AG20443 (cell line): Measurements from ENCODE around the gene APOC1.
"Not testable (repeated sequence)": the region's sequence is repeated elsewhere in the genome, so short reads cannot be mapped to it uniquely, and the experiment has no call there.

Experiments
- DNase-seq: peaks from one replicate; pipeline ENCODE4 v3.0.0; 2012; ENCODE audit warnings: low spot score, mixed read lengths

APOC1 gene

DNA sequence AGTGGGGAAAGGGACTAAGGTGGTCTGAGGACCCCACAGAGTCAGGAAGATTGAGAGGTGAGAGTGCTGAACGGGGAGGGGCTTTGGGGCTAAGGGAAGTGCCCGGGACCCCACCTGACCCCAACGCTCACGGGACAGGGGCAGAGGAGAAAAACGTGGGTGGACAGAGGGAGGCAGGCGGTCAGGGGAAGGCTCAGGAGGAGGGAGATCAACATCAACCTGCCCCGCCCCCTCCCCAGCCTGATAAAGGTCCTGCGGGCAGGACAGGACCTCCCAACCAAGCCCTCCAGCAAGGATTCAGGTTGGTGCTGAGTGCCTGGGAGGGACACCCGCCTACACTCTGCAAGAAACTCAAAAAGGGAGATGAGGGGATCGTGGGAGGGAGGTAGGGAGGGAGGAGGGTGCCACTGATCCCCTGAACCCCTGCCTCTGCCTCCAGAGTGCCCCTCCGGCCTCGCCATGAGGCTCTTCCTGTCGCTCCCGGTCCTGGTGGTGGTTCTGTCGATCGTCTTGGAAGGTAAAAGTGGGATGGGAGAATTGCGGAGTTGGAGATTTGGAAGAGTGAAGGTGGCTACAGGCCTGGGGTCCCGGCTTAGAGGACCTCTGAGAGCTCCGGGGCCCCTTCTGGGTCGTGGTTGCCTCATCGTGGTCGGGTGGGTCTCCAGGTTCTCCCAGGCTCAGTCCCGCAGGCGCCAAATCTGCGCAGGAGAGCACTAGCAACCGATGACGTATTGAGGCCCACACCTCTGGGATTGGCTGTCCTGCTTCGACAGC is at the start of gene APOC1:
Gene APOC1, plus strand, starts transcription at position 176 of the 774 bp plus-strand sequence. Its CDS starts 284 bp downstream, at position 460.
- DNase-seq = peak; percentile 93

DNA sequence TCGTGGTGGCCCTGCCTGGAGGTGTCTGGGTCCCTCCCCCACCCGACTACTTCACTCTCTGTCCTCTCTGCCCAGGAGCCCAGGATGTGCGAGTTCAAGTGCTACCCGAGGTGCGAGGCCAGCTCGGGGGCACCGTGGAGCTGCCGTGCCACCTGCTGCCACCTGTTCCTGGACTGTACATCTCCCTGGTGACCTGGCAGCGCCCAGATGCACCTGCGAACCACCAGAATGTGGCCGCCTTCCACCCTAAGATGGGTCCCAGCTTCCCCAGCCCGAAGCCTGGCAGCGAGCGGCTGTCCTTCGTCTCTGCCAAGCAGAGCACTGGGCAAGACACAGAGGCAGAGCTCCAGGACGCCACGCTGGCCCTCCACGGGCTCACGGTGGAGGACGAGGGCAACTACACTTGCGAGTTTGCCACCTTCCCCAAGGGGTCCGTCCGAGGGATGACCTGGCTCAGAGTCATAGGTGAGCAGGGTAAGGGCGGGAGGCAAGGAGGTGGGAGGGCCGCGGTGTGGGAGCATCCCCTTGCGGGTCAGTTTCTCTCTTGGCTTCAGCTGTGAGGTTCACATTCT is 49.1 kb upstream of the APOC1 start:
- no peak for DNase-seq

DNA sequence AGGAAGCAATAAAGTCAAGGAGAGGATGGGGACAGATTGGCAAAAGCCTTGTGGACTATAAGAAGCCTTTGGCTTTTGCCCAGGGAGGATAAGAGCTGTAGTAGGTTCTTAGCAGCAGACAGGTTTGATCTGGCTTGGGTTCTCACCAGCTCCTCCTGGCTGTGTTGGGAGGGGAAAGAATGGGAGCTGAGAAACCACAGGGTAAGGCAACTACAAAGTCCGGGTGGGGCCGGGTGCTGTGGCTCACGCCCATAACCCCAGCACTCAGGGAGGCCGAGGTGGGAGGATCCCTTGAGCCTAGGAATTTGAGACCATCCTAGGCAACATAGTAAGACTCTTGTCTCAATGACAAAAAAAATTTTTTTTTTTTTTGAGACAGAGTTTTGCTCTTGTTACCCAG is 47.7 kb upstream of the APOC1 start:
- DNase-seq = no peak

GRCh38 chr19:44867578-44867977 is 46.8 kb upstream of the APOC1 start:
- no peak for DNase-seq

- DNase-seq = no peak
These were observed 44.5 kb upstream of the APOC1 start for GRCh38 chr19:44869733-44870470.

GRCh38 chr19:44871809-44872208 is 42.6 kb upstream of the APOC1 start:
- DNase-seq = no peak

DNA sequence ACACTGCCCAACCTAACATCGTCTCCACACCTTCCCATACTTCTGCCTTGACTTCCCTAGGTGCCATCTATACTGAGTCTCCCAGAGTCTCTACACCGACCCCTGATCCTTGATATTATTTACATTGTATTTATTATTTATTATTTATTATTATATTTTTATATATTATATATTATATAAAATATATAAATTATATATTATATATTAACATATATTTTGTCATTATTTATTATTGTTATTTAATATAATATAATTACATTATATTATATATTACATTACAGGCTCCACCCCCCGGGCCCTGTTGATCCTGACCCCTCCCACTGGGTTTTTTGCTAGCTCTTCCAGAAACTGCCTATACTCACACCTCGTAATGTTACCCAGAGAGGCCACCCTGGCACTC is 41.7 kb upstream of the APOC1 start:
- no peak for DNase-seq

- DNase-seq = no peak
These were observed 40.1 kb upstream of the APOC1 start for GRCh38 chr19:44874317-44874716.

- no peak for DNase-seq
These were observed 38.5 kb upstream of the APOC1 start for GRCh38 chr19:44875666-44876451.

- no peak for DNase-seq
These were observed 37.4 kb upstream of the APOC1 start for GRCh38 chr19:44876930-44877535.

DNA sequence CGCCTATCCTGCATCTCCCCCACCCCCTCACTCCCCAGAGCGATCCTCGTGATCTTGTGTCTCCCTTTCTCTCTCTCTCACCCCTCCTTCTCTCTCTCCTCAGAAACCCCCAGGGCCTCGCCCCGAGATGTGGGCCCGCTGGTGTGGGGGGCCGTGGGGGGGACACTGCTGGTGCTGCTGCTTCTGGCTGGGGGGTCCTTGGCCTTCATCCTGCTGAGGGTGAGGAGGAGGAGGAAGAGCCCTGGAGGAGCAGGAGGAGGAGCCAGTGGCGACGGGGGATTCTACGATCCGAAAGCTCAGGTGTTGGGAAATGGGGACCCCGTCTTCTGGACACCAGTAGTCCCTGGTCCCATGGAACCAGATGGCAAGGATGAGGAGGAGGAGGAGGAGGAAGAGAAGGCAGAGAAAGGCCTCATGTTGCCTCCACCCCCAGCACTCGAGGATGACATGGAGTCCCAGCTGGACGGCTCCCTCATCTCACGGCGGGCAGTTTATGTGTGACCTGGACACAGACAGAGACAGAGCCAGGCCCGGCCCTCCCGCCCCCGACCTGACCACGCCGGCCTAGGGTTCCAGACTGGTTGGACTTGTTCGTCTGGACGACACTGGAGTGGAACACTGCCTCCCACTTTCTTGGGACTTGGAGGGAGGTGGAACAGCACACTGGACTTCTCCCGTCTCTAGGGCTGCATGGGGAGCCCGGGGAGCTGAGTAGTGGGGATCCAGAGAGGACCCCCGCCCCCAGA is 36.1 kb upstream of the APOC1 start:
- DNase-seq = no peak

DNA sequence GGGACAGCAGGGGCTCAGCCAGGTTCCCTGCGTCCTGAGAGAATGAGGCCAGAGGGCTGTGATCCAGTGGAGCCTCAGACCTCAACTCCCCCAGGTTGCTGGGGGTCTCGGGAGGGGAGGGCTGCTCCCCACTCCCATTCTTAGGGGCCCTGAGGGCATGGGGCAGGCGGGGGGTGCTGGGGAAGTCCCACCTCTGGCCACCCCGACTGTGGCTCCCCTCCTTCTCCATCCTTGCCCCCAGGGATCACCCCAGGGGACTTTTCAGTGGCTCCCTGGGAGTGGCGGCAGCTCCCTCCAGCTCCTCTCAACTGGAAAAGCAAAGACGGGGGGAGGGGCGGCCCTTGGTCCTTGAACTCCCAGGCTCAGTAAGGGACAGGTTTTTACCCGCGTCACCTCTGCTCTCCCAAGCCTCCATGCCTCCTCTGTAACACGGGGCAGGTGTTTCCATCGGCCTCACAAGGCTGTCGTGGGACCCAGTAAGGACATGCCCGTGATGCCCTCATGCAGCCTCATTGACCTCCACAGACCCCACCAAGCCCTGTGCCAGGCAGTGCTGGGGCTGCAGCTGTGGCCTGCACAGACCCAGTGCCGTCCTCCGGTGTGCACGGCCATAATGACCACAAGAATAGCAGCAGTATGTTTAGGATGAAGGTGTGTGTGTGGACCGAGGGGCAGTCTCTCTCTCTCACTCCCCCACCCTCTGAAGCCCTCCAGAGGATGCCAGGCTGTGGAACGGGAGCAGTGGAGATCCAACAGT is 34.9 kb upstream of the APOC1 start:
- DNase-seq = no peak

GRCh38 chr19:44882063-44882462 is 32.3 kb upstream of the APOC1 start:
- DNase-seq = no peak

GRCh38 chr19:44882619-44883397 is 31.6 kb upstream of the APOC1 start:
- DNase-seq = not testable (repeated sequence)

DNA sequence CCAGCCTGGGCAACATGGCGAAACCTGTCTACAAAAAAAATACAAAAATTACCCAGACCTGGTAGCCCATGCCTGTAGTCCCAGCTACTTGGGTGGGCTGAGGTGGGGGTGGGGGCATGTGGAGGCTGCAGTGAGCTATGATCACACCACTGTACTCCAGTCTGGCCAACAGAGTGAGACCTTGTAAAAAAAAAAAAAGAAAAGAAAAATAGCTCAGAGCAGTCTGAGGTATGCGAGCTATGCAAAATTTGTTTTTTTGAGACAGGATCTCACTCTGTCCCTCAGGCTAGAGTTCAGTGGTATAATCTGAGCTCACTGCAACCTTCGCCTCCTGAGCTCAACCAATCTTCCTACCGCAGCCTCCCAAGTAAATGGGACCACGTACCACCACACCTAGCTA is 30.5 kb upstream of the APOC1 start:
- no peak for DNase-seq

DNA sequence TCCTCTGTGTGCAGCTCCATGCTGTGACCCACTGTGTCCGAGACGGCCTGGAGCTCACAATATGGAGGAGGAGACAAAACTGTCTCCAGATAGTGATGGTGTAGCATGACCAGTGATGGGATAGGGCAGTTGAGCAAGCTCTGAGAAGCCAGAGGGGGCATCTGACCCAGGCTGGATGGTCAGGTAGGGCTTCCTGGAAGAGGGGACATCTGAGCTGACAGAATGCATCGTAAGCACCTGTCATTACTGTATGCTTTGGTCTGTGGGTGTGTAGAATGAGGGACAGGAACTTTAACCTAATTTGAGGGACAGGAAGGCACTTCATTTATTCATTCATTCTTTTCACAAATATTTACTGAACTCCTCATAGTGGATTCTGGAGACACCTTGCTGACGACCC is 29.8 kb upstream of the APOC1 start:
- no peak for DNase-seq

DNA sequence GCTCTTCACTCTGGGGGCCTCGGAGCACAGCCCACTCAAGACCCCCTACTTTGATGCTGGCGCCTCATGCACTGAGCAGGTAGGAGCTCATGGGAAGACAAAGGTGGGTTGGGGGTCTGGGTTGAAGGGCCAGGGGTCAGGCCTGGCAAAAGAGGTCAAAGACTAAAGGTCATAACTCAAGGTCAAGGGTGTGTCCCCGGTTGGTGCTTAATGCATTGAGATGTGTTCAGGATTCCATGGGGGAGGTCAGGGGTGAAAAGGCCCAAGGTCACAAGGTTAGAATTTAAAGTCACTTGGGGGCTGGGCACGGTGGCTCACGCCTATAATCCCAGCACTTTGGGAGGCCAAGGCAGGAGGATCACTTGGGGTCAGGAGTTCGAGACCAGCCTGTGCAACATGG is 28.3 kb upstream of the APOC1 start:
- DNase-seq = no peak

DNA sequence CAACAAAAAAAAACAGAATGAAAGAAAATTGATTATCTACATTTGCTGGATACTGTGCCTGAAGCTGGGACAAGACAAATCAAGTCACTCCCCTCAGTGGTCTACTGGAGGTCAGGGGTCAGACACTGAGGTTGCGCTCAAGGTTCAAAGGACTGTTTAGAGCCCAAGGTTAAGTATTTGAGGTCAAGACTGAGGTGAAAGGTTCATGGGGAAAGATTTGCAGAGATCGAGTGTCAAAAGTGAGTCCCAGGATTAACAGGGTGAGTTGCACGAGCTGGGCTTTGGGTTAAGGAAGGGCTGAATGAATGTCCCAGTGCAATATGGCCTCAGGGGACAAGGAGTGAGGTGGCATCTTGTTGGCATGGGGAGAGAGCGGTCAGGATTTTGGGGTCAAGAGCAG is 26.8 kb upstream of the APOC1 start:
- no peak for DNase-seq

DNA sequence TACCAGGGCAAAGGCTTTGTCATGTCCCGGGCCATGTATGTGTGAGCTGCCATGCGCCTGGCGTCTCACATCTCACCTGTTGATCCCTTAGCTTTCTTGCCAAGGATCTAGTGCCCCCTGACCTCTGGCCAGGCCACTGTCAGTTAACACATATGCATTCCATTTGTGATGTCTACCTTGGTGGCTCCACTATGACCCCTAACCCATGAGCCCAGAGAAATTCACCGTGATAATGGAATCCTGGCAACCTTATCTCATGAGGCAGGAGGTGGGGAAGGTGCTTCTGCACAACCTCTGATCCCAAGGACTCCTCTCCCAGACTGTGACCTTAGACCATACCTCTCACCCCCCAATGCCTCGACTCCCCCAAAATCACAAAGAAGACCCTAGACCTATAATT is 26.1 kb upstream of the APOC1 start:
- not testable (repeated sequence) for DNase-seq
